ENCODE results near the gene VKORC1L1.
"Not testable (repeated sequence)": the region's sequence is repeated elsewhere in the genome, so short reads cannot be mapped to it uniquely, and the experiment has no call there.

Gene VKORC1L1

DNA sequence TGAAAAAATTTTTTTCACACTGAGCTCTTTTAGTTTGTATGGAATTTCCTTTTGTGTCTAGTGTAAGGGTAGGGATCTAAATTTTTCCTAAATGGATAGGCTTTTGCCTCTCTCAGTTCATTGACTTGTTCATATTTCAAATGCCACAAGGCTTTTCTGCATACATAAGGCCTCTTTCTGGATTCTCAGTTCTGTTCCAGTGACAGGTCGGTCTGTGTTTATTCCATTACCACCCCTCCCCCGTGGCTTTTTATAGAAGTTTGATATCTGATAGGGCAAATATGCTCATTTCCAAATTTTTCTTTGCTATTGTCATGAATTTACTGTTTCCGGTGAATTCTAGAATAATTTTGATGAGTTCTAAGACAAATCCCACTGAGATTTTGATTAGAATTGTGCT, 12.7 kb downstream of the VKORC1L1 start:
- DNase-seq (ENCODE audit: low read depth) = not testable (repeated sequence)

DNA sequence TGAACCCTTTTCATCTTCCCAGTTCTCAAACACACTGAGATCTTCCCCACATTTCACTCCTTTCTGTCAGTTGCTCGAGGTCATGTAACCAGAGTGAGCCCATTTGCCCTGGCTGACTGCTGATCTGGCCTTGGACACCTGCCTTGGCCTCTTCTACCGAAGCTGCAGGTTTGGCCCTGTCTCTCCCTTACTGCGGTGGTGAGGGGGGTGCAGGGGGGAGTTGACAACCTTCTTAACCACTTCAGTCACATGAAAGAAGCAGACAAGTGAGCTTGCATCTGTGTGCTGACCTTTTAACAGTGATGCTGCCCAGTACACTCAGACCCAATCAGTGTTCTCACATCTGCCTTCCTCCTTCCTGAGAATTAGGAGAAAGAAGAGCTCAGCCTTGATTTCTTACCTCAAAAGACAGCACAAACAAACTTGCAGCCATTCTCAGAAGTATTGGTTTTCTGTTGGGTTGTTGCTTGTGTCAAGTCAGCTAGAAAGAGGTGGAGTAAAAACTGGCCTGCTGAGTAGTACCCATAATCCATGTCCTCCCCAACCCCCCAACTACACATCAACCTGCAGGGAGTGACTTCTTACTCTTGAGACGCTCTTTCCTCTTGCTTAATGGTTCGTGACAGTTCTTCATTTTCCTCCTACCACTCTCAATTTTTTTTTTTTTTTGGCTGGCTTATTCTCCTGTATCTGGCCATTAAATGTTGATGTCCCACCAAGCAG, 15.7 kb downstream of the VKORC1L1 start:
- DNase-seq (ENCODE audit: low read depth) = not testable (repeated sequence)

DNA sequence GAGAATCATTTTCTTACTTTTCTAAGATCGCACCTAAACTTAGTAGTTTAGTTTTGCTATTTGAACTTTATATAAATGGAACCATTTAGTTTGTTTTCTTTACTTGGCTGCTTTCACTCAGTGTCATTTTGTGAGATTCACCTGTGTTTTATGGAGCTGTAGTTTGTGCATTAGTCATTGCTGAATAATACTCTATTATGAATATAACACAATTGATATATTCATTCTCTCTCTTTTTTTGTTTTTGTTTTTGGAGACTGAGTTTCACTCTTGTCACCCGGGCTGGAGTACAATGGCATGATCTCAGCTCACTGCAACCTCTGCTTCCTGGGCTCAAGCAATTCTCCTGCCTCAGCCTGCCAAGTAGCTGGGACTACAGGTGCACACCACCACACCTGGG, 16.8 kb downstream of the VKORC1L1 start:
- not testable (repeated sequence) for DNase-seq (ENCODE audit: low read depth)

DNA sequence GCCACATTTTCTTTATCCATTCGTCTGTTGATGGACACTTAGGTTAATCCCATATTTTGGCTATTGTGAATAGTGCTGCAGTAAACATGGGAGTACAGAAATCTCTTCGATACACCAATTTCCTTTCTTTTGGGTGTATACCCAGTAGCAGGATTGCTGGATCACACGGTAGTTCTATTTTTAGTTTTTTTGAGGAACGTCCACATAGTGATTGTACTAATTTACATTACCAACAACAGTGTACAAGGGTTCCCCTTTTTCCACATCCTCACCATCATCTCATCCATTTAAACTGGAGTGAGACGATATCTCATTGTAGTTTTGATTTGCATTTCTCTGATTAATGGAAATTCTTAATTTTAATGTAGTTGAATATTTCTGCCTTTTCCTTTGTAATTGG, 19.3 kb downstream of the VKORC1L1 start:
- no peak for DNase-seq (ENCODE audit: low read depth)

DNA sequence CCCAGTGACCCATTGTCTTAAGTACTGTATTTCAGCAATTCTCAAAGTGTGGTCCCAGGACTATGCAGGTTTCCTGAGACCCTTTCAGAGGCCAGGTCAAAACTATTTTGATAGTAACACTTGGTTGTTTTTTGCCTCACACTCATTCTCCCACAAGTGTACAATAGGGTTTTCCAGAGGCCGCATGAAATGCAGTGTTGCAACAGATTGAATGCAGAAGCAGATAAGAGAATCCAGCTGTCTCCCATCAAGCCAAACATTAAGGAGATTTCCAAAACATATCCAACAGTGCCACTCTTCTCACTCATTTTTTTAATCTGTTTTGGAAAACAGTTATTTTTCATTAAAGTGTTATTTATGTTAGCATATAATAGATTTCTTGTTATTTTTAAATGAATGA, 20.0 kb downstream of the VKORC1L1 start:
- peak; percentile 53 for DNase-seq (ENCODE audit: low read depth)

DNA sequence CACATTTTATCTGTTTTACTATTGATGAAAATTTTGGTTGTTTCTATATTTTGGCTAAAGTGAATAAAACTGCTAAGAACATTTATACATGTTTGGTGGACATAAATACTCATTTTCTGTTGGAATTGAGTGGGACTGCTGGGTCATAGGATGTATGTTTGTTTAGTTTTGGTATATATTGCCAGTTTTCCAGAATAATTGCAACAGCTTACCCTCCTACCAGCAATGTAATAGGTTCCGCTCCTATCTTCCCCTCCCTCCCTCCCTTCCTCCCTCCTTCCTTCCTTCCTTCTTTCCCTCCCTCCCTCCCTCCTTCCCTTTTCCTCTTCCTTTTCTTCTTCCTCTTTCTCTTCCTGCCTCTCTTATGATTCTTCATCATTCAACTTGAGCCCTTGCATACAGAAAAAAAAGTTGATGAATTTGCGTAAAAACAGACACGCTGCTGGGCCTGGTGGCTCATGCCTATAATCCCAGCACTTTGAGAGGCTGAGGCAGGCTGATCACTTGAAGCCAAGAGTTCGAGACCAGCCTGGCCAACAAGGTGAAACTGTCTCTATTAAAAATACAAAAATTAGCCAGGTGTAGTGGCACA, 23.5 kb downstream of the VKORC1L1 start:
- no peak for DNase-seq (ENCODE audit: low read depth)

DNA sequence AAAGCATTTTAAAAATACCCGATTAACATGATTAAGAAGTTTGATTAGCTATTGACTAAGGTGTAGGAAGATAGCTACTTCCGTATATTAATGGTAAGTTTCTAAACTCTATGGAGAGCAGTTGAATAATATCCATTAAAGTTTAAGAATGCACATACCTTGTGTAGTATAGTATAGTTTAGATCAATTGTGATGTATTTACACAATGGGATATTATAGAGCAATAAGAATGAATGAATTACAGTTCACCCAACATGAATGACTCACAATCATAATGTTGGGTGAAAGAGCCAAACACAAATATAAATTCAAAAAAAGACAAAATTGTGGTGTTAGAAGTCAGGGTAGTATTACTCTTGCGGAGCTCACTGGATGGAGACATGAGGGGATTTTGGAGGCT, 24.4 kb downstream of the VKORC1L1 start:
- DNase-seq (ENCODE audit: low read depth) = not testable (repeated sequence)

DNA sequence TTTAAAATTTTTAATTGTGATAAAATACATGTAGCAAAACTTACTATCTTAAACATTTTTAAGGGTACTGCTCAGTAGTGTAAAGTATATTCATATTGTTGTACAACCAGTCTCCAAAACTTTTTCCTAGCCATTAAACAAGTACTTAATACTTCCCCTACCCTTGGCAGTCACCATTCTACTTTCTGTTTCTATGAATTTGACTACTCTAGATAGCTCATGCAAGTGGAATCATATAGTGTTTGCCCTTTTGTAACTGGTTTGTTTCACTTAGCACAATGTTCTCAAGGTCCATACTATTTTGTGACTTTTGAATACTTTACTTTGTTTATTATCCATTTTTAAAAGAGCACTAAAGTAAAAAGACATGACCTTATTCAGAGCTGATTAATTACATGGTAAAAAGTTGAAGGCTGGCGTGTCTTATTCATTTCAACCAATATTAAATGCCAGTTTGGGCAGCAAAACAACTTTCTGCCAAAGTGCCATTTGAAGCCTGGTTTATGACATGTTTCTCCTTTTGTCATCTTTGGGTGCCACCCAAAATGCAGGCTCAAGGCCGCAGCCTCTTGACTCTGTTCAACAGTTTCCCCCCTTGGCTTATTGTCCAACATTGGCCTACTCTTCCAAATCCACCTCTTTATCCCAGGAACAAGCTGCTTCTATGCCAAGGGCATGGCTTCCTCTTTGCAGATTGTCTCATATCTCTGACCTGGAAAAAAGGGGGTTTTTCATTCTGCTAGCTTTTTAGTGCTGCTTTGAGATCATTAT, 26.0 kb downstream of the VKORC1L1 start:
- not testable (repeated sequence) for DNase-seq (ENCODE audit: low read depth)

DNA sequence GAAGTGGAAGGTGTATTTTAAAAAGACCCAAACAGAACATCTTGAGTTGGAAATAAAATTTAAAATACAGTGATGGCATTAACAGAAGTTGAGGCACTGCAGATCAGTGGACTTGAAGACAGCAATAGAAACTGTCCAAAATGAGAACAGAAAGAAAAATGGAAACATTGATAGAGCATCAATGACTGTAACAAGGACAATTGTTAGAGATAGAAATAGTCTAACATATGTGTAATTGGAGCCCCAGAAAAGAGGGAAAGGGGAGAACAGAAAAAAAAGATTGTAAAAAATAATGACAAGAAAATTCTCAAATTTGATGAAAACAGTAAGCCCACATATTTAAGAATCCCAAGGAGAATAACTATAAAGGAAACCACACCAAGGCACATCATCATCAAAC, 29.4 kb downstream of the VKORC1L1 start:
- DNase-seq (ENCODE audit: low read depth) = no peak

DNA sequence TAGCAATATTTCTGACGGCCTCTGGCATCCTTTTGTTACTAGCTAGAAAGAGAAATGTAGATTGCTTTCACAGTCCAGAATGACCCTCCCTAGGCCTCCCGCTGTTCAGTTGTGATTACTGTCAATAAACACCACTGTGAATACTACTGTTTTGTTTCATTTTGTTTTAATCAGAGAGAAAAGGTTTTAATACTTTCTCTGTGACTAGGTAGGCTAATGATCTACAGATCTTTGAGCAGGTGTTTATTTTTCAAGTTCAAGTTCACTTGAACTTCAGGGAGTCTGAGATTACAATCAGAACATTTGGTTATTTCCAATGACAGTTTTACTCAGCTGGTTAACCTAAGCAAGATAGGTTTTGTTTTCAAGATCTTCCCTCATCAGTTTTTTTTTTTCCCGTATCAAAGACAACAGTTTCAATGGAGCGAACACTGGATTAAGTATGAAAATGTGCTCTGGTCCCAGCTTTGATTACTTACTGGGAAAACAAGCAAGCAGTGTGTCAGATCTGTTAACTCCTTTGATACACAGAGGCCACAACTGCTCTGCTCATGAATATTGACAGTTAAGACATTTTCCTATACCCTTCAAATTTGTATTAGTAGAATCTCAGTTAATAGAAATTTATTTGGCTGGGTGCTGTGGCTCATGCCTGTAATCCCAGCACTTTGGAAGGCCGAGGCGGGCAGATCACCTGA, 34.8 kb downstream of the VKORC1L1 start:
- DNase-seq (ENCODE audit: low read depth) = no peak

DNA sequence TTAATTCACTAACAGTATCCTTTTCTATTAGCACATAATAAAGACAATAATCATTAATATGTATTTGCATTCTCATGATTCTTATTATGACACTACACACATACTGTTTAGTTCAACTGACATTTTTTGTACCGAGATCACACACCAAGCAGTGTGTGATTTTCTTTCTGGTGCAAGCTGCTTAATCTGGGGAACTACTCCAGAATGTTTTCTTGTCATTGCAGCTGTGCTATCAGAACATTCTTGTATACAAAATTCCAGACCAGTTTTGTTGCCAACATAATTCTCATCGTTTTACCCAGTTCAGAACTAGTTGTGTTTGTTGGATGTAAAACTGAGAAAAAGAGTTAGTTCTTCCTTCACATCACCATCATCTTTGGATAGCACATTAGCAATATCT, 37.4 kb downstream of the VKORC1L1 start:
- peak; percentile 33 for DNase-seq (ENCODE audit: low read depth)

DNA sequence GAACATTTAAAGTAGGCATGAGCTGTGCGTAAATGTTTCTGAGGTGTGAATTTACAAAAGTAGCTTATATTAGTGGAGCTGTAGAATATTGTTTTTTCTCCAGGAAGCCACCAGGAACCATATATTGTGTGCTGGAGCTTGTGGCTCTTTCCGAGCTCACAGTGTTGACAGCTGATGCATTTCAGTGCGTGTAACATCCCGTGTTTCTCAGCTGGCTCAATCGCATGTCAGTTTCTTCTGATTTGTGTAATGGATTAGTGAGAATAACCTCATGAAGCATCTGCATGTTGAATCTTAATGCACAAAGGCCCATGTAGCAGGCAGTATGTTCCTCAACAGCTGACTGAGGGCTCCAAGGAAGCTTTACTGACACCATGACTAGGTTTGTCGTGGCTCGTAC, 39.4 kb downstream of the VKORC1L1 start:
- DNase-seq (ENCODE audit: low read depth) = no peak

DNA sequence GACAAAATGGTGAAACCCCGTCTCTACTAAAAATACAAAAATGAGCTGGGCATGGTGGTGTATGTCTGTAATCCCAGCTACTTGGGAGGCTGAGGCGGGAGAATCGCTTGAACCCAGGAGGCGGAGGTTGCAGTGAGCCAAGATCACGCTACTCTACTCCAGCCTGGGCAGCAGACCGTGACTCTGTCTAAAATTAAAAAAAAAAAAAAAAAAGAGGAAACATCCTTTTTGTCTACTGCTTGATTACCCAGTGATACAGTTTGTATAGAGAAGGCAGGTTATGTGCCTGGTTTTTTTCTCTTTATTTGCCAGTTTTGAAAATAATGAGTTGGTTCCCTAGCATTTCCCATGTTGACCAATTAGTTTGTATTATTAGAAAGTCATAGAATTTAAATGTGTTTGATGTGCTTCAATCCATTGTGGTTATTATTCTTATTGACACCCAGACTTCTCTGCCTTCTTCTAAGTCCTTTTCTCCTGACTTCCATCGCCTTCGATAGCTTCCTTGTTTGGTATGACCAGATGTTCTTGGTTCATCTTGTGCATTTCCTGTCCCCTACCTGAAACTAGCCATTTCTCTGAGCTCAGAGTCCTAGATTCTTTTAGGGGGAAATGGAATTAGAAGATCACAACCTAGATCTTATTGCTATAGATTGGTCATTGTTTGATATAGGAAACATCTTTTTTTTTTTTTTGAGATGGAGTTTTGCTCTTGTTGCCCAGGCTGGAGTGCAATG, 43.2 kb downstream of the VKORC1L1 start:
- no peak for DNase-seq (ENCODE audit: low read depth)

DNA sequence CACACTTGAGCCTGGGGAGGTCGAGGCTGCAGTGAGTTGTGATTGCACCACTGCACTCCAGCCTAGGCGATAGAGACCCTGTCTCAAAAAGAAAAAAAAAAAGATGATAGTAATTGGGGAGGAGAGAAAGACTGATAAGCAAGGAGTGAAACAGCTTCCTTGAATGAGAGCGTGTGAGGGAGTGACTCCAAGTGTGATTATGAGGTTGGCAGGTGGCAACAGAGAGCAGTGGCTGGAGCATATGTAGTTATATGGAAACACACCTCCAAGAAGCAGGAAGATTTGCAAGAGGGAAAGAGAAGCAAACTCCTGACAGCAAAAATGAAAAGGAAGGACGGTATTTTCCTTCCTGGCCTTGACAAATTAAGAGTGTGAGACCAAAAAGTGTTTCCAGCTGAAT, 50.4 kb downstream of the VKORC1L1 start:
- DNase-seq (ENCODE audit: low read depth) = no peak

DNA sequence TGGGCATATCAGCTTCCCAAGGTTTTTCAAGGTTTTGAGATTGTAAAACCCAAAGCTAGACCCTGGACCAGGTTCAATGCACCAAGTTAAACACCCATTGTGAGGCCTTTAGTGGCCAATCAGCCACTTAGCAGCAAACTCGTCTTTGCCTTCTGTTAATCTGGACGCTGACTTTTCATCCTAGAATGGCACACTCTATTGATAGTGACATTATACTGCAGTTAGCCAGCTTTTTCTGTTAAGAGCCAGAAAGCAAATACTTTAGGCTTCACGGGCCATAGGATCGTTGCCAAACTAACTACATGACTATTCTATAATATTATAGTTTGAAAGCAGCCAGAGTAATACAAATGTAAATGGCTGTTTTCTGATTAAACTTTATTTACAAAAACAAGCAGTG, 51.3 kb downstream of the VKORC1L1 start:
- no peak for DNase-seq (ENCODE audit: low read depth)

DNA sequence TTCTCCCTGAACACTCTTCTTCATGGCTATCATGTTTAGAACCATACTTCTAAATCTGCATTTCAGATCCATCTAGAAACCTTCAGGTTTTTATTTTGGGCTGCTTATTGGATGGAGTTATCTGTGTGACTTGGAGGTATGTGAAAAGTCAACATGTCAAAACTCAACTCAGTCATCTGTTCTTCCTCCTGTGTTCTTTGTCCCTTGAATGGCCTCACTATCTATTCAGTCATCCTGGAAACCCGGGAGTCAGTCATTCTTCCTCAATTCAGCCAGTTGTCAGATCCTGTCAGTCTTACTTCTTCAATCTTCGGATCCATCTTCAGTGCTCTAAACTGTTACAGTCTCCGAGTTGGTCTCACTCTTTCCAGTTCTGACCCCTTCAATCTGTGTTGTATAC, 52.2 kb downstream of the VKORC1L1 start:
- DNase-seq (ENCODE audit: low read depth) = no peak

DNA sequence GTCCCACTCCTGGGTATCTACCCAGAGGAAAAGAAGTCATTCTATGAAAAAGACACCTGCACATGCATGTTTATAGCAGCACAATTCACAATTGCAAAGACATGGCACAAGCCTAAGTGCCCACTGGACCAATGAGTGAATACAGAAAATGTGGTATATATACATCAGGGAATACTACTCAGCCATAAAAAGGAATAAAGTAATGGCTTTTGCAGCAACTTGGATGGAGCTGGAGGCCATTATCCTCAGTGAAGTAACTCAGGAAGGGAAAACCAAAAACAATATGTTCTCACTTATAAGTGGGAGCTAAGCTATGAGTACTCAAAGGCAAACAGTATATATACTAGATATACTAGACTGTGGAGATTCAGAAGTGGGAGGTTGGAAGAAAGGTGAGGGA, 53.7 kb downstream of the VKORC1L1 start:
- DNase-seq (ENCODE audit: low read depth) = no peak

DNA sequence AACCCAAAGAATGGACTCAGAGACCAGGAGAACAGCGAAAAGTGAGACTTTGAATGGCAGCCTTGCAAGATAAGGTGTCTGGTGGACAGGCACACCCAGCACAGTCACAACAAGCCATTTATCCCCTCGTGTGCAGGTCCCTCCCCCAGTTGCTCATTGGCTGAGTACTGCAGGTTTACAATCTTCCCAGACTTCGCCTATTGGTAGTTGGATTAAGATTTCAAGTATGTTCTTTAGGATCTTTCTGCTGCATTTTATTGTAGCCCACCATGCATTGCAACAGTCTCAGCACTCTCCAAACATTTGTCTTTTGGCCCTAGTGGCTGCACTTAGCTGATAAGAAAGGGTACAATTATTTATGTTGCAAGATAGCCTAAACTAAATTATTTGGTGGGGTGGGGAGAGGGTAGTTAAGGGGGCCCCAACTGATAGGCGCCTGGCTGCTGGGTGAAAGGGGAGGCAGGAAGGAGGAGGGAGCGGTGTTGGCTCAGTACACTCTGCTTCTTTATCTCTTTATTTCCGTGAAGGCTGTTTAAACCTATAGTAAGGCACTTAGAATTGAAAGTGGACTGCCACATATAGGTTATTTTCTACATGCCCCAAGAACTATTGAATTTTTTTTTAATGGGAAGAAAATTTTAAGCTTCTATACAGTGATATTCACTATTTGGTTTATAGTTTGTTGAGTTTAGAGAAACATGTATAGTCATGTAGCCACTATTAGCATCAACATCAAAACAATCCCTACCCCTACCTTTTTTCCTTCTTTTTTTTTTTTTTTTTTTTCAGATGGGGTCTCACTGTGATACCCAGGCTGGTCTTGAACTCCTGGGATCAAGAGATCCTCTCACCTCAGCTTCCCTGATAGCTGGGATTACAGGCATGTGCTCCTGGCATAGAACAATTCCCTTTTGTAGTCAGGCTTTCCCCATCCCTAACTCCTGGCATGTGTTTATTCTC, 54.9 kb downstream of the VKORC1L1 start:
- no peak for DNase-seq (ENCODE audit: low read depth)

DNA sequence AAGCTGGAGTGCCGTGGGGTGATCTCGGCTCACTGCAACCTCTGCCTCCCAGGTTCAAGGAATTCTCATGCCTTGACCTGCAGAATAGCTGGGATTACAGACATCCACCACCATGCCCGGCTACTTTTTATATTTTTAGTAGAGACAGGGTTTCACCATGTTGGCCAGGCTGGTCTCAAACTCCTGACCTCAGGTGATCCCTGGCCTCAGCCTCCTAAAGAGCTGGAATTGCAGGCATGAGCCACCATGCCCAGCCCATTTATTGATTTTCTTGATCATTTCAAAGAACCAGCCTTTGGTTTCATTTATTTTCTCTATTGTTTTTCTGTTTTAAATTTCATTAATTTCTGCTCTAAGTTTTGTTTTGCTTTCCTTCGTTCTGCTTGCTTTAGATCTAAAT, 58.8 kb downstream of the VKORC1L1 start:
- no peak for DNase-seq (ENCODE audit: low read depth)

DNA sequence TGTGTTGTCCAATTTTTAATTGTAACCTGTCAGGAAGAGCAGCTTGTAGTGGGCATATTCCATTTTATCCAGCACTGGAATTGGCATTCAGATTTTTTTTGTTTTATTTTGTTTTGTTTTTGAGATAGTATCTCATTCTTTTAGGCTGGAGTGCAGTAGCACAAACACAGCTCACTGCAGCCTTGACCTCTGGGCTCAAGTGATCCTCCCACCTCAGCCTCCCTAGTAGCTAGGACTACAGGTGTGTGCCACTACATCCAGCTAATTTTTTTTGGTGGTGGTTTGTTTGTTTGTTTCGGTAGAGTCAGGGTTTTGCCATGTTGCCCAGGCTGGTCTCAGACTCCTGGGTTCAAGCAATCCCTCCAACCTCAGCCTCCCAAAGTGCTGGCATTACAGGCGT, 64.4 kb downstream of the VKORC1L1 start:
- DNase-seq (ENCODE audit: low read depth) = no peak

Data from iris pigment epithelial cell (primary cell).